Transverse colon (tissue), 4 donors: ENCODE data around the gene CTNND2. TPM values are rescaled to one million over a fixed set of nuclear protein-coding genes. Genes with fewer than 3 reads are reported as not detected.

Experiments used
- DNase-seq: peaks from one replicate; pipeline ENCODE4 v3.0.0-alpha.2; 2019
- H3K27ac ChIP-seq, 4 donors: fragments of 200-600 bp; sonication (generic); 2 replicates each; pipeline ENCODE4 v1.5.1; 2016 to 2018; ENCODE audit warnings: inconsistent platforms in 4 of 4
- H3K27me3 ChIP-seq: fragments of 200-600 bp; sonication (generic); 2 replicates; pipeline ENCODE4 v1.5.1; 2017; ENCODE audit warnings: inconsistent platforms
- H3K36me3 ChIP-seq, 4 donors: fragments of 200-600 bp; sonication (generic); 2 replicates each; pipeline ENCODE4 v1.5.1; 2017 to 2019; ENCODE audit warnings: inconsistent platforms in 4 of 4
- H3K4me1 ChIP-seq, 4 donors: fragments of 200-600 bp; sonication (generic); 2 replicates each; pipeline ENCODE4 v1.5.1; 2017 to 2020; ENCODE audit warnings: inconsistent platforms in 4 of 4
- H3K4me3 ChIP-seq, 4 donors: fragments of 200-600 bp; sonication (generic); 1 replicate in 1 of 4; 2 replicates in 3 of 4; pipeline versions ENCODE4 v1.5.1 to v1.6.1; 2017 to 2019; ENCODE audit warnings: inconsistent platforms in 4 of 4
- H3K9me3 ChIP-seq, 2 donors: fragments of 200-600 bp; sonication (generic); 2 replicates each; pipeline ENCODE4 v1.5.1; 2017 to 2019; ENCODE audit warnings: inconsistent platforms in 2 of 2
- EP300 ChIP-seq: sonication (generic); formaldehyde crosslinking; IDR thresholded peaks from one replicate; pipeline ENCODE4 v1.6.1; 2017; ENCODE audit warnings: antibody characterized with exemption, low read depth
- POLR2A ChIP-seq: fragments of 450-650 bp; IDR thresholded peaks from one replicate; pipeline ENCODE4 v1.6.1; 2016; ENCODE audit warnings: antibody characterized with exemption, mild to moderate bottlenecking, moderate library complexity
- POLR2AphosphoS5 ChIP-seq, 3 donors: sonication (generic); formaldehyde crosslinking; IDR thresholded peaks; one replicate each; pipeline ENCODE4 v1.6.1; 2016; ENCODE audit warnings: antibody characterized with exemption in 3 of 3
- WGBS, 2 donors: methylation state at CpG; one replicate each; pipeline ENCODE4 v1.1.5; 2018; ENCODE audit warnings: low coverage in 1 of 2; 5-methylcytosine and 5-hydroxymethylcytosine counted together
- in situ Hi-C, 4 donors: fragments of 200-750 bp; cut with MboI; loops; one replicate each; pipeline versions ENCODE4 v1.15.0 to v1.15.1; 2017; ENCODE audit warnings: low sequenced_read_pairs in 3 of 4, low pct_ligation_motif_present in 1 of 4, low pct_unique_long_range_greater_than_20kb in 1 of 4
- intact Hi-C: fragments of 100-400 bp; cut with DNase I; formaldehyde crosslinking; loops from one replicate; pipeline ENCODE4 v1.15.1; 2023; ENCODE audit warnings: low total_unique reads
- total RNA-seq, 4 donors: library from RNA; depleted of rRNA; stranded (reverse); fragments of >200 nt; gene quantifications; one replicate each; pipeline ENCODE4 v1.1.0, GENCODE V29; 2016
- TF ChIP-seq, protein P1 (sequence below), 5 experiments: fragments of 200-600 bp in 3 of 5; fragments of 450-650 bp in 2 of 5; sonication (generic) in 3 of 5; IDR thresholded peaks; 1 replicate in 2 of 5; 2 replicates in 3 of 5; pipeline ENCODE4 v1.5.1; 2016 to 2017; ENCODE audit warnings: antibody characterized with exemption in 5 of 5, inconsistent platforms in 3 of 5, mild to moderate bottlenecking in 2 of 5, moderate library complexity in 1 of 5

The CTNND2 gene
- total RNA-seq, 4 donors from 2014 or later = 1.9 to 2.1 TPM; not detected in 2

DNA sequence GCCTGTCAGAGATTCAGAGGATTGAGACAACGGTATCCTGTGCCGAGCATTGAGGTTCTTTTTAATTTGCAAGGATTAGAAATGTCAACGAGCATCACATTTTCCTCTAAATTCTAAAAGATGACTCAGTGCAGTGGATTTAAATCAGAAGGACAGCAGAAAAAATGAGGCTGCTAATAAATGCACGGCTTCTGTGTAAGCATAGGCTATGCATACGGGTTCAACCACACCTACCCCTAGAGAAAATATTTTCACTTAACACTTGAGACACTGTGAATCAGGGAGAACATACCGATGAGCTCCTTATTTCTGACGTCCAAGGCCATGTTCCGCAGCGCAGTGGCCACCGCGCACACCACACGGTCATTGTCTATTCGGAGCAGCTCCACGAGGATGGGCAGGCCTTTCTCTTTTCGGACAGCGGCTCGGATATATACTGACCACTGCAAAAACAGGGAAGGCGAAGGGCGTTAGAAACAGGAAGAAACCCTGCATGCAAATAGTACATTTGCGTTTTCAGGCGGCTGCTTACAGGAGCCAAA lies 821.8 kb downstream of the CTNND2 start:
- no peak for DNase-seq
- Histone ChIP-seq H3K27ac (no peak overlapping the region), H3K4me3 (no peak overlapping the region), H3K4me1 (no peaks in the 10 kb centered on the region), H3K36me3 (no peaks in the 10 kb centered on the region), H3K9me3 (no peaks in the 10 kb centered on the region), H3K27me3 (no peaks in the 10 kb centered on the region)
- intact Hi-C loops (no loop called here), in situ Hi-C loops (no loop called here)
- TF ChIP-seq, protein P1, sequence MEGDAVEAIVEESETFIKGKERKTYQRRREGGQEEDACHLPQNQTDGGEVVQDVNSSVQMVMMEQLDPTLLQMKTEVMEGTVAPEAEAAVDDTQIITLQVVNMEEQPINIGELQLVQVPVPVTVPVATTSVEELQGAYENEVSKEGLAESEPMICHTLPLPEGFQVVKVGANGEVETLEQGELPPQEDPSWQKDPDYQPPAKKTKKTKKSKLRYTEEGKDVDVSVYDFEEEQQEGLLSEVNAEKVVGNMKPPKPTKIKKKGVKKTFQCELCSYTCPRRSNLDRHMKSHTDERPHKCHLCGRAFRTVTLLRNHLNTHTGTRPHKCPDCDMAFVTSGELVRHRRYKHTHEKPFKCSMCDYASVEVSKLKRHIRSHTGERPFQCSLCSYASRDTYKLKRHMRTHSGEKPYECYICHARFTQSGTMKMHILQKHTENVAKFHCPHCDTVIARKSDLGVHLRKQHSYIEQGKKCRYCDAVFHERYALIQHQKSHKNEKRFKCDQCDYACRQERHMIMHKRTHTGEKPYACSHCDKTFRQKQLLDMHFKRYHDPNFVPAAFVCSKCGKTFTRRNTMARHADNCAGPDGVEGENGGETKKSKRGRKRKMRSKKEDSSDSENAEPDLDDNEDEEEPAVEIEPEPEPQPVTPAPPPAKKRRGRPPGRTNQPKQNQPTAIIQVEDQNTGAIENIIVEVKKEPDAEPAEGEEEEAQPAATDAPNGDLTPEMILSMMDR (IDR thresholded peaks at IDR 0.05) = no peak
- 85 to 88% methylated on average over 21 of the region's 21 CpGs for WGBS, 2 donors

DNA sequence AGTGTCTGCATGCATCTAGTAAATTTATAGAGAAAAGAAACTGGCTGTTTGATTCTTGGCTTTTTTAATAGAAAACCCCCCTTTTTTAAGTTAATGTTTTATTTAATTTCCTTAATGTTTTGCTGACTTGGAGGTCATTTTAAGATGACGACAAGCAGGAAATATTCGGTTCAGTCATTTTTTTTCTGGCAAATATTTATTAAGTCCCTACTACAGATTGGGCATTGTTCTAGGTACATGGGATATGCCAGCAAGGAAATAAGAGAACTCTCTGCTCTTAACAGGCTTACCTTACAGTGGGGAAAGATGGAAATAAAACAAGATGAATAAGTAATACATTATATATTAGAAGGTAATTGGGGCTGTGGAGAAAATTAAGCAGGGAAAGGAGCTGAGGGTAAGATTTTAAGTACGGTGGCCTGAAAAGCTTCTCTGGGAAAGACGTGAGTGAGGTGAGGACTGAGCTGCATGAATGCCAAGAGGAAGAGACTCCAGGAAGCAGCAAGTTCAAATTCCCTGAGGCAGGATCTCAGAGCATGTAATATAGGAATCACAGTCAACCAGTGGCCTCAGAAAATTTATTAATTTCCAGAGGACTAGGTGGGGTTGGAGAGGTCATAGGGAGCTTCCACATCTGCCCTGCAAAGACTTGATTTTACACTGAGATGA lies 827.2 kb downstream of the CTNND2 start:
- Histone ChIP-seq H3K27me3 (no peaks in the 10 kb centered on the region), H3K9me3 (no peaks in the 10 kb centered on the region), H3K27ac (no peak overlapping the region), H3K36me3 (no peaks in the 10 kb centered on the region), H3K4me1 (no peaks in the 10 kb centered on the region), H3K4me3 (no peak overlapping the region)
- 52 to 63% methylated on average over 4 of the region's 4 CpGs for WGBS, 2 donors
- TF ChIP-seq EP300 = no peak
- DNase-seq = no peak
- in situ Hi-C loops = no loop called here
- intact Hi-C loops = no loop called here

DNA sequence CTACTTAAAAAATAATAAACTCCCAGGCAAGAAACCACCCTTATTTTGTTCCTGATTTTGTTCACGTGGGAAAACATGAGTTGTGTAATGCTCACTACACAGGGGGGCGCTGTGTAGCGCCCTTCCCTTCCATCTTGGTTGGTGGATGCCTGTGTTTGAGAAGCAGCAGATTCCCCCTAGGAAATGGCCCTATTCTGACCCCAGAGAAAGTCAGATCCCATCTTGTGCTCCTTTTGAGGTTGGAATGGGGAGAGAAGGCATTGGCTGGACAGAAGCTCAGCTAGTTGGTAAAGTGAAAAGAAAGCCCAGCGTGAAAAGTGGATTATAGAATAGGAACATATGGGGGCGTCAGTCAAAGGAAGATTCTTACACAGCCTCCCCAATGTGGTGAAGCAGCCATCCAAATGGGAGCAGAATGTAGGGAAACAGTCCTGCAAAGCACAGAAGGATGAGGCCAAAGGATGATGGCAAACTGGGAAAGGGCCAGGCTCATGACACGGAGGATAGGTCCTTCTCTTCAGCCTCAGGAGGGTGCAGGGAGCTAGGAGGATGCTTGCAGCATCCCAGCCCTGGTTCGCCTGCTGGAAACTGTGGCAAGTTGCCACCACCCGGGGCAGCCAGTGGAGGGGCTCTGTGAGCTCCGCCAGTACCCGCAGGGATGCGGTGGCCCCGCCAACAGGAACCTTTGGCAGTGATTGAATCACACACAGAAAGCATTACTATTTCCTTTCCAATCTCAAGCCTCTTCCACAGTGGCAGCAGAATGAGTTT lies 829.0 kb downstream of the CTNND2 start:
- intact Hi-C loops = no loop called here
- Histone ChIP-seq H3K4me3 (no peak overlapping the region), H3K27me3 (no peaks in the 10 kb centered on the region), H3K9me3 (no peaks in the 10 kb centered on the region), H3K27ac (no peak overlapping the region), H3K4me1 (no peaks in the 10 kb centered on the region), H3K36me3 (no peaks in the 10 kb centered on the region)
- no peak for TF ChIP-seq EP300
- in situ Hi-C loops = no loop called here
- WGBS, 2 donors = 50 to 73% methylated on average over 6 to 12 of the region's 12 CpGs
- DNase-seq = no peak

DNA sequence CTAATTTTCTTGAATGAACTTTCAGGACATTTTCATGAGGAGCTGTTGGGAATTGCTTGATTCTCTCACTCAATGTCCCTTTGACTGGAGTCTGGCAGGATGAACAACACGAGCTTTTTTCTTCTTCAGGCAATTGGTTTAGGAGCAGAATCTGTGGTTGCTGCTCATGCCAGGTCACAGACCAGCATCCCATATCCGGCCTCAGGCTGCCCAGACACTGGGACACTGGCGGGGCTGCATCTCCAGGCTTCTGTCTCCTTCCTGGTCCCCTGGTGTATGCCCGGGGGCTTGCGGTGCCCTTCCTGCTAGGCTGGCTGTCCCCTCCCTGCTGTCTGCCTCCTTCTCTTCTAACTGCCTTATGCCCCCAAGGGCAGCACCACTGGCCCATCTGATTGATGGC lies 831.7 kb downstream of the CTNND2 start:
- no peaks in the 10 kb centered on the region for H3K9me3 ChIP-seq
- H3K27ac ChIP-seq = no peak overlapping the region
- H3K27me3 ChIP-seq = no peaks in the 10 kb centered on the region
- intact Hi-C loops (no loop called here), in situ Hi-C loops (no loop called here)
- DNase-seq = no peak
- no peaks in the 10 kb centered on the region for H3K4me1 ChIP-seq
- no peaks in the 10 kb centered on the region for H3K36me3 ChIP-seq
- H3K4me3 ChIP-seq = no peak overlapping the region
- 60 to 74% methylated on average over 1 to 5 of the region's 5 CpGs for WGBS, 2 donors
- TF ChIP-seq POLR2AphosphoS5 (IDR thresholded peaks at IDR 0.05) (no peak), POLR2A (no peak)

DNA sequence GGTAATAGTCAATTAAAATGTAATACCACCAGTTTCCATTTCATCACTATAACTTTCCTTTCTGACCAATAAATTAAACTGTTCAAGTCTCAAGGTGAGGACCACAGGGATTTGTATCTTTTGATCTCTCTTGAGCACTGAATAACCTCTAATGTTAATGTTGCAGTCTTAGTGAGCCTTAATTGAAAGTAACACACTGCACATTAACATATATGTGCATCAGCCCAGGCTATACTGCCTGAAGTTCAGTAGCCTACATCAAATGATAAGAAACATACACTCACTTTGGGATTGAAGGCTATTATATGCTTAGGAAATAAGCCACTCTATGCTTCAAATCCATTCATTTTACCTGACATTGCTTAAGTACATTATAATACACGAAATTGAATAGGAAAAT lies 832.2 kb downstream of the CTNND2 start:
- intact Hi-C loops = no loop called here
- DNase-seq = no peak
- no peak for TF ChIP-seq EP300
- no peak for TF ChIP-seq POLR2A
- no peak for TF ChIP-seq POLR2AphosphoS5 (IDR thresholded peaks at IDR 0.05)
- TF ChIP-seq, protein P1 (IDR thresholded peaks at IDR 0.05) = no peak
- no peaks in the 10 kb centered on the region for H3K4me1 ChIP-seq
- H3K27me3 ChIP-seq = no peaks in the 10 kb centered on the region
- H3K36me3 ChIP-seq = no peaks in the 10 kb centered on the region
- H3K27ac ChIP-seq = no peak overlapping the region
- H3K9me3 ChIP-seq = no peaks in the 10 kb centered on the region
- in situ Hi-C loops = no loop called here
- 38 to 55% methylated on average over 1 of the region's 1 CpG for WGBS, 2 donors
- H3K4me3 ChIP-seq = no peak overlapping the region
